GM18508 (cell line): ENCODE results near the gene MACROD2.

Experiments used
- ATAC-seq: cut with Tn5 transposase; IDR thresholded peaks from one replicate; pipeline ENCODE4 v1.9.1; 2021; ENCODE audit warnings: moderate number of reproducible peaks; ENCODE audit not compliant: insufficient read depth, unreplicated experiment

The MACROD2 gene

GRCh38 chr20:15756002-15756753 is 1760.9 kb downstream of the MACROD2 start:
- ATAC-seq: no peak

DNA sequence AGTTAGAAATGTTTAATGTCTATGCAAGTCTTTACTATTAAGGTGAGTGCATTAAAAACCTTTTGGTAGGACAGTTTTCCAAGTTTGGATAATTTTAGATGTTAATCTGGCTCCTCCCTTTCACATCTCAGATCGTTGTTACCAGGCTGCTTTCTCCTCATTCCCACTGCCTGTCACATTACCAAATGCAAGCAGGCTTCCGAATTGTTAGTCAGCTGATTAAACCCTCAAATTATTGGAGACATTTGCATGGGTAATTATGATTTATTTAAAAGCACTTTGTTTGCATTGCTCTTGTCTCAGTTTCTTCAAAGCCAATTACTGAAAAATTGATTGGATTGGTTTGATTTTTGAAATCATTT is 1761.4 kb downstream of the MACROD2 start:
- ATAC-seq: no peak

- no peak for ATAC-seq
Observed at GRCh38 chr20:15759594-15759993, 1764.3 kb downstream of the MACROD2 start.

GRCh38 chr20:15760001-15760621 is 1764.8 kb downstream of the MACROD2 start:
- no peak for ATAC-seq

GRCh38 chr20:15763366-15763765 is 1768.0 kb downstream of the MACROD2 start:
- ATAC-seq: no peak

DNA sequence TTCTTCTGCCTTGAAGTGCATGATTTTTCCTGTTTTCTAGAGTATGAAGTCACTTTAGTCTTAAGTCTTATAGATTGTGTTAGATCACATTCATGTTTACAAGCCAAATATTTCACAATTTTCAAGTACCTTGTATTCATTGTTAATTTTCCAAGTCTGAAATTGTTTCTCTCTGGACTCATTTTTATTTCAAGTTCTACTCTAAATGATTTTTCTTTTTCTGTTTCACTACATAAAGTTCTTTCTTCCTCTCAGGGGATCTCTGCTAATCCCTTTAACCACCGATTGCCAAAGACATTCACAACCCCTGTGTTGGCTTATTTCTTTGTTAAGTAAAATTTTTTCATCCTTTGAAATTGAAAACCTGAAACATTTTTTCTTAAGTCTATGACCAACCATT is 1772.3 kb downstream of the MACROD2 start:
- ATAC-seq: no peak

- ATAC-seq: no peak
Observed at GRCh38 chr20:15767999-15768741, 1772.9 kb downstream of the MACROD2 start.

- ATAC-seq: no peak
Observed at GRCh38 chr20:15772826-15773225, 1777.5 kb downstream of the MACROD2 start.

DNA sequence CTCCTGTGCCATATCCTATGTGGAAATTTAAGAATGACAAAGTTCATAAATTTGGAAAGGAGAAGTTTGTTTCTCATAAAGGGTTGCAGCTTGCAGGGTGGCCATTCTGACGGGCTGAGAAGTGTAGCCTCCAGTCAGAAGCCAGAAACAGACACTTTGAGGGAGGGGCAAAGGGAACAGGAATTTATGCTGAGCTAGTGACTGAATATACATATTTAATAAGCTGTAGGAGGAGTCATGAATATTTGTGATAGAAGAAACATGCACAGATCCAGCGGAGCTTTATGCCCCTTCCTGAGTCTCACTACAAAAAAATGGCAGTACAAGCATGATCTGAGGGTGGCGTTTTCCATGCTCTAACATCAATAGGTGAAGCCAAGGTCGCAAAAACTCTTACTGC is 1779.6 kb downstream of the MACROD2 start:
- no peak for ATAC-seq

DNA sequence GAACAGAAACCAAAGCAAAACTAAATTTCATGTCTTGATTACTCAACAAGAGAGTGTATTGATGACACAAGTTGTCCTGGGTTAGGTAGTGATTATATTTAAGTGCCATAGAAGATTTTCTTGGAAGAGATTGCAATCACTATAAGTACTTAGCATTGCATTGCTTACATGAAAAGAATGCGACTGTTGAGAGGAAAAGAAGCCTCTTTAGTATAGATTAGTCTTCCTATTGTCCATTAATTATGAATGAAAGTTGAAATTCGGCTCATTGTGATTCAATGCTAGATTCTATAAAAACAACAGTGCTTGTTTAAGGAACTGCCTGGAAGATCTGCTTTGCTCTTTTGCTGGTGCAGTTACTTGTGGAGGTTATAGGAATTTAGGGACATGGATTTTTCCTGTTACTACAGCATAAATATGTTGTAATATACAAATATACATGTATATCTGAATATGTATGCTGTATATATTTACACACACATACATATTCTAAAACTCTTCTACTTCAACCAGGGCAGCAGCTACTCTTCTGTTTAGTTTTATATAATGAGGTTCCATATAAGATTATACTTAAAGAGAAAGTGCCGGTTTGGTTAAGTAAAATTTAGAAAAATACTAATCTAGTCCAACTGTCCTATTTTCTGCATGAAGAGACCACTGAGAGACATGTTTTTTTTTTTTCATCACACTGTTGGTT is 1781.6 kb downstream of the MACROD2 start:
- no peak for ATAC-seq

DNA sequence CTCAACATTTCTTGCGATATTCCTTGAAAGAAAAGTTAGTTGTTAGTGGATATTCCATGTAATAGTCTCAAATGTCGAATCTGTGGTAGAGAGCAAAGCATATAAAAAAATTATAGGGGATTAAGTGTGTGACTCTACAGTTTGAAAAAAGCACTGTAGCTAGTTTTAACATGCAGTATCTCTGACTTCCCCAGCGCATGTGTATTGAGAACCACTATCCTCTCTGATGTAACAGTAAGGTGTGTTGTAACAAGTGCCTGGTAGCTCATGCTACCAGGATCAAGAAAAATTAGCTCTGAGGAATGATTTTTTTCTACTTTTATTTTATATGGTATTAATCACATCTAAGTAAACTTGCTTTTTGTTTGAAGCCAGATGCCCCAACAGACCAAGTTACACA is 1788.7 kb downstream of the MACROD2 start:
- ATAC-seq: no peak

DNA sequence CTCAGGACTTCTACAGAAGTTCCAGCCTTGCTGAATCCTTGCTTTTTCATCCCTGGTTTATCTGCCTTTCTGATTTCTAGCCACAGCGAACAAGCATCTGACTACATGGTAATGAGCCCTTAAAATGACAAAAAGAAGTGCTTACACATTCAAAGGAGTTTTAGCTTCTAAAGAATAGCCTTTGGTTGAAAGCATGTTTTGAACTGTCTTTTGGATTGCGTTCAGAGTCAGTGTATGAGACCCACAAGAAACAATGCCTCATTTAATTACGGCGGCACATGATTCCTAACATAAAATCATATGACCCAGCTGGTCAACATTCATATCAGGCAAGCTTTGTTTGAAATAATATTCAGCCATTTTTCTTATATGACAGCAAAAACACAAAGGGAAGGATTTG is 1793.8 kb downstream of the MACROD2 start:
- no peak for ATAC-seq

- no peak for ATAC-seq
Observed at GRCh38 chr20:15792855-15793254, 1797.5 kb downstream of the MACROD2 start.

GRCh38 chr20:15794409-15794808 is 1799.1 kb downstream of the MACROD2 start:
- ATAC-seq: no peak

- no peak for ATAC-seq
Observed at GRCh38 chr20:15795305-15796019, 1800.1 kb downstream of the MACROD2 start.

DNA sequence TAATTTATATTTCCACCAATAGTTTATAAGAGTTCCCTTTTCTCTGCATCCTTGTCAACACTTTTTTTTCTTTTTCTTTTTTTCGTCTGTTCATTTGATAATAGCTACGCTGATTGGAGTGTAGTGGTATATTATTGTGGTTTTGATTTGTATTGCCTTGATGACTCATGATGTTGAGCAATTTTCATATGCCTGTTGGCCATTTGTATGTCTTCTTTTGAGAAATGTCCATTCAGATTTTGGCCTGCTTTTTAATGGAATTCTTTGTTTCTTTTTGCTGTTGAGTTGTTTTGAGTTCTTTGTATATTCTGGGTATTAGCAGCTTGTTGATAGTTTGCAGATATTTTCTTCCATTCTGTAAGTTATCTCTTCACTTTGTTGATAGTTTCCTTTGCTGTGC is 1804.6 kb downstream of the MACROD2 start:
- no peak for ATAC-seq

DNA sequence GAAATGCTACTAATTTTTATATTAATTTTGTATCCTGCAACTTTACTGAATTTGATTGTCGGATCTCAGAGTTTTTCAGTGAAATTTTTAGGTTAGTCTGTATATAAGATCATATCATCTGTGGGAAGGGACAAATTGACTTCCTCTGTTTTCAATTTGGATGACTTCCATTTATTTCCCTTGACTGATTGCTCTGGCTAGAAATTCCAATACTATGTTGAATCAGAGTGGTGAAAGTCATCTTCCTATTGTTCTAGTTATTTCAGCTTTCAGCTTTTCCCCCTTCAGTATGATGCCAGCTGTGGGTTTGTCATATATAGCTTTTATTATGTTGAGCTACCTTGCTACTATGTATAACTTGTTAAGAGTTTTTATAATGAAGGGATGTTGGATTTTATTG is 1806.7 kb downstream of the MACROD2 start:
- no peak for ATAC-seq

DNA sequence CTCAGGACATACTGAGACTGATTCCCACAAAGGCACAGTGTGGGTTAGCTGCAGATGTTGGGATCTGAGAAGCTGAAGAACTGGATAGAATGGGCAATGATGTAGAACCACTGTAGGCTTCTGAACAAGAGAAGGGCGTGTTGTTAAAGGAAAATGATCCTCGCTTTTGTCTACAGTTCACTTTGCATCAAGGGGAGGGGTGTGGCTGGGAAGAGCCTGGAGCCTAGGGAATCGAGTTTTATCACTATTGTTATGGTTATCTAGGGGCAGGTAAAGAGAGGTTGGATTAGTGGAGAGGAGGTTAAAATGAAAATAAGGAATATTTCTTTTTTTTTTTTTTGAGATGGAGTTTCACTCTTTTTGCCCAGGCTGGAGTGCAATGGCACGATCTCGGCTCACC is 1809.8 kb downstream of the MACROD2 start:
- no peak for ATAC-seq

DNA sequence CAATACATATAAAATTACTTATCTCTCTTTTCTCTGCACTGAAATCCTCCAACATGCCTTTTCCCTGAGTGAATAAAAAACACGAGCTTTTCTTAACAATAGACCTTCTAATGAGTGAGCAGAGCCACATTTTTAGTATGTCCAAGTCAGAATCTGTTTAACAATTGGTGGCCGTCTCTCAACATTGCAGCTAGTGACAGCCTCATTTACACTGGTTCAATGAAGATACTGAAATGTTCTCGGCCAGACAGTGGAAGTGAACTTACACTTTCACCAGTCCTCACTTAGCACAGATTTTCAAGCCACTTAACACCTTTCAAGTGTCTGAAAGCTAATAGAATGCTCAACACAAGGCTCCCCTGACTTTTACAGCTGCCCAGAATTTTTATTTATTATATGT is 1810.8 kb downstream of the MACROD2 start:
- no peak for ATAC-seq

DNA sequence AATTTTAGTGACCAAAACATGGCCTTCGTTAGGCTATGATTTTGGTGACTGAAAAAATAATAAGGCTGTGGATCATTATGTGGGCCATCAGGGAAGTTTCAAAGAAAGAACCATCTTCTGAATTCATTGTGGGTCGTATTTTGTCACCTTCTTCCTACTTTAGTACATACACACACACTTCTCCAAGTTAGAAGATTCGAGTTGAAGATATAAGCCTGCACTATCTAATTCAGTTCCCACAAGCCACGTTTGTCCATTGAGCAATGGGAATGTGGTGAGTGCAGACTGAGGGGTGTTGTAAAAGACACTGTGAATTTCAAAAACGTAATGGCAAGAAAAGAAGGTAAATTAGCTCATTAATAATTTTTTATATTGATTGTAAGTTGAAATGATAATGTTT is 1812.0 kb downstream of the MACROD2 start:
- ATAC-seq: no peak
